NCI-H345 treated with DMSO at 0.1 percent for 48 hours (cell line): ENCODE data around the gene BARHL1.

ENCODE experiments used
- DNase-seq: peaks from one replicate; lab custom pipeline; 2025; ENCODE audit not compliant: unreplicated experiment; lab: John Stamatoyannopoulos, UW

Gene BARHL1

DNA sequence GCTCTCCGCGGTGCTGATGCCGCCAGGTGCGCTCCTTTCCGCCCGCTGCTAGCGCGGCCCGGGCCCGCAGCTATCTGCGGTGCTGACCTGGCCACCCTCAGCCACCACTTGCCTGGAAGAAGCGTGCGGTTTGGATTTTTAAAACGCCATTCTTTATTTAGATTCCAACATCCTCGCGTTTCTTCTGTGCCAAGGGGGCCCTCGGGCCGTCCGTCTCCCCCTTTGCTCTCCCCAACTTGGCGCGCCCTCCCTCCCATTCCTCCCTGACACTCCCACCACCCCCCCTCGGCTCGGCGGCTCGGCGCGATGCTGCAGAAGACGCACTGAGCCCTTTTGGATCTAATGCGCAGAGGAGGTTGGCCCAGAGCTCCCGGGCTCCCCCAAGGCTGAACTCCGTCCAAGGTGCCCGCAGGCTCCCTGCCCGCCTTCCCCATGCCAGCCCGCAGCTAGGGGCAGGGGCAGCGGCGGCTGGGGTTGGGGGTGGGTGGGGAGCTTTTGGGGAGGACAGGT is at the start of gene BARHL1:
Gene BARHL1 (plus strand): TSS at position 331 of the 510 bp plus-strand sequence. CDS start 192 bp downstream, outside the sequence.
- no peak for DNase-seq

DNA sequence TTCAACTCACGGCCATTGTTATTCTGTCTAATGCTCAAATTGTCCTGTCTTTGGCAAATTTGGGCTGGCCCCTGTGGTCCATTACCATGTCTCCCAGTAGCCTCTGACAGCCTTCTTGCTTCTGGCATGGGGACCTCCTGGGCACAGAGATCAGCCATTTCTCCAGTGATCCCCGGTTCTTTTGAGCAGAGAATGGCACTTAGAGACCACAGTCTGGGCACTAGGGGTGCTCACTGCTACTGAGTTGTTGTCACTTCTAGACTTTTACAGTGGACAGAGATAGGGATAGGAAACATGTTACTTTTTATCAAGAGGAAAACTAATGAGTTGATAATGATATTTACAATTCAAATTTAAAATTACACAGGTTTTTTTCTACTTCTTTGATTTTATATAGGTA is 47.6 kb upstream of the BARHL1 start:
- DNase-seq, result no peak

DNA sequence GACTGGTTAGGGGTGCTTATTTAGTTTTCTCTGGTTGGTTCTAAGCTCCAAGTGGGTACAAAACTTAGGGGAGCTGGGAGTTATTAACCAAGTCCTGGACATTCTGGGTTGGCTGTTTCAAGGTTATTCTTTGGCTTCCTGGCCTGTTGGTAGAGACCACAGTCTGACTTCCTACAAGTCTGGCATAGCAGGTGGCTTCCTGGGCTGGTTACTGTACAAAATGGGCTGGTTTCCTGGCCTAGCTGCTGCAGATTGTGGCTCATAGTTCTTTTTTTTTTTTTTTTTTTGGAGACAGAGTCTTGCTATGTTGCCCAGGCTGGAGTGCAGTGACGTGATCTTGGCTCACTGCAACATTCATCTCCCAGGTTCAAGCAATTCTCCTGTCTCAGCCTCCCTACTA is 46.3 kb upstream of the BARHL1 start:
- DNase-seq, result no peak

DNA sequence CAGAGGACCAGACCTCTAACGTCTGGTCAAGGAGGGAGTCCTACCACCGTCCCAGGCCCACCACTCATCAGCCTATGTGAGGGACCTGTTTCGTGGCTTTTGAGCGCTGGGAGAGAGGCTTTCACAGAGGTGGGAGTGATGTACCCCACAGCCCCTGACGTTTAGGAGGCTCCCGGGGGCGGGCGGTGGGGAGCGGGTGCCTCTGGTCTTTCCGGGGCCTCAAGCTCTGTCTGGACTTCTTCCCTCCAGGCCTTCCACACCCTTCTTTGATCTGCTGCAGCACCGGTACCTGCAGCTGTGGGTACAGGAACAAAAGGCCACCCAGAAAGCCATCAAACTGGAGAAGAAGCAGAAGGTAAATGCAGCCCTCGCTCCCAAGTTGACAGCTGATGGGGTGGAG is 45.1 kb upstream of the BARHL1 start:
- DNase-seq, result no peak

DNA sequence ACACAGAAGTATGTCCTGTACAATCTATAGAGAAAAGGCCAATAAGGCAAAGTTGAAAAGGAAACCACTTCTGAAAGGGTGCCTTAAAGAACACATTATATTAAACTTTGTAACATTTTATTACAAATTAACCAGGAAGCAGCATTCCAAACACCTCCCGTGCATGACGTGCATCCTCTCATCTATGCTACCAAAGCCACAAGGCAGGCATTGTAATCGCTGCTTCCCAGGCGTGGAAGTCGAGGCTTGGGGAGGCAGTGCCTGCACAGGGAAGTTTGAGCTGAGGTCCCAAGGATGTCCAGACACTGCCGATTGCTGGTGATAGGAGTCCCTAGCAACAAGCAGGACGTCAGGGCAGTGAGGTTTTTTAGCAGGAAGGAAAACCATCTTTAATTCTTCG is 44.3 kb upstream of the BARHL1 start:
- DNase-seq, result no peak

DNA sequence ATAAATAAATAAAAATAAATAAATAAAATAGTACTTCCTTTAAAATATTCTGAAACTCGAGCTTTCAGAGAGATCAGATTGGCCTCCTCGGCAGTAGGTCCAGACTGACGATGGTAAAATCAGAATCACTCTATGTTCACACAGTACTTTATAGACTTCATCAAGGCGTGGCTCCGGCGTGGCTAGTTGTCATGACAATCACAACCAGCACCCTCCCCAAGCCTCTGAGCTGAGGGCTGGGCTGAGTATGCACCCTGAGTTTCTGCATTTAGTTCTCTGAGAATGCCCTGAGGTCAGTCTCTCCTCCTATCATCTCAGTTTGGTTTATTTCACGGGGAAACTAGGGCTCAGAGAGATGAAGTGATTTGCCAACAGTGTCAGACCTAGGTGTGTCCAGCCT is 43.3 kb upstream of the BARHL1 start:
- no peak for DNase-seq

DNA sequence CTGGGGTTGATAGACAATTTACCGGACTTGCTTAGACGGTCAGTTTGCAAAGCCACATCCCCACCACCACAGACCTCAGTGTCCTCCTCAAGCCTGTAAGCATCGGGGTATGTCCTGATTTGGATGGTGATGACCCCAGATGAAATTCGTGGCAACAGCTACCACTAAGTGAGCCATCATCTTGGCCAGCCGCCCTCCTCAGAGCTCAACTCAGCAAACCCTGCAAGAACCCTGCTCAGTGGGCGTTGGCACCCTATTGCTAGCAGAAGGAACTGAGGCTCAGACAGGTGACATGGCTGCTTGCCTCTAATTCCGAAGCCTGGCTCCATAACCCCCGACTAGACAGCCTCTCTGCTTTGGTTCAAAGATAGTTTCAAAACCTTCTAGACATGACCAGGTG is 41.4 kb upstream of the BARHL1 start:
- no peak for DNase-seq

DNA sequence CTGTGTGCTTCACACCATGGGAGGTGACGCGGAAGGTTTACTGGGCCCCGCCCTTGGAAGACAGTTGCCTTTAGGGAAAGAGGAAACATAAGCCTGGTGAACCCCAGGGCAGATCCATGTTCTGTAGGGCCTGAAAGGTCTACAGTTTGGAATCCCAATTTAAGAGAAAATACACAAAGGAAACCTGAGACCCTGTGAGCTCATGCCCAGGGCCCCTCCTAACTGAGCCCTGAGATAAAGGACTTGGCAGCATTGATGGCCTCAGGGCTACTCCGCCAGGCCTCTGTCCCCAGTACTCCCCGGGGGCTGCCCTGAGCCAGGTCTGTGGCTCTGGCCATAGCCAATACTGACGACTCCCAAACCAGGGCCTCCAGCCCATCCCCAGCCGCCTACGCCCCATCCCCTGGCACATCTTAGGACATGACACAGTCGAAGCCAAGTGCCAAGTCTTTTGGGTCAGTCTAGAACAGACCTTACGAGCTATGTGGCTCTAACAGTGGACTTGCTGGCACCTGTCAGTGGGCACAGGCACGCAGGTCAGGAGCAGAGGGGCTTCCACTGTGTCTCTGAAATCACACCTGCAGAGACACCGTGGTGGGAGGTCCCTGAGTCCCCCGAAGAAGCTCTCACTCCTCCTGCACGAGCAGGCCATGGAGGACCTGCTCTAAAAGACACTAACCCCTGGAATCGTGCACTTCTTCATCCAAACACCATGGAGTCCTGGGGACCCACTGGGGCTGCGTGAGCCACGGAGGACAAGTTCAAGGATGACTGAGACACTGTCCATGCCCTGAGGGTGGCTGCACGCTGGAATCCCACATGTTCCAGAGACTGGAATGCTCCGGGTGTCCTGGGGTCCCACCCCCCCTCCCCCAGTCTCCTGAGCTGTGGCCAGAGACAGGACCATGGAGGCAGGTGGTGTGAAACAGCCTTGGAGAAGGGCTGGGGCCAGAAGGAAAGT is 40.3 kb upstream of the BARHL1 start:
- no peak for DNase-seq

DNA sequence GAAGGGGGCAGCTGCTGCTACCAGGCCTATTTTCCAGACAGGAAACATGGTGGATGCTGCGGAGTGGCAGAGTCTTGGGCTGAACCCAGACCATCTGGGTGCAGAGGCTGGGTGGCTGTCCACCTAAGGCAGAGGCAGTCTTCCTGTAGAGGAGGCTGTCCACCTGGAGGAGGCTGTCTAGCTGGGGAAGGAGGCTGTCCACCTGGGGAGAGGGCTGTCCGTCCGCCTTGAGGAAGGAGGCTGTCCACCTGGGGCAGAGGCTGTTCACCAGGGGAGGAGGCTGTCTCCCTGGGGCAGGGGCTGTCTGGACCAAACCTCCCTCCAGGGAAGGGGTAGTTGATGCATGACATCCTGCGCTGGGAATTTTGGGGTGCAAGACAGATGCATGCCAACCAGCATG is 39.2 kb upstream of the BARHL1 start:
- DNase-seq, result no peak

DNA sequence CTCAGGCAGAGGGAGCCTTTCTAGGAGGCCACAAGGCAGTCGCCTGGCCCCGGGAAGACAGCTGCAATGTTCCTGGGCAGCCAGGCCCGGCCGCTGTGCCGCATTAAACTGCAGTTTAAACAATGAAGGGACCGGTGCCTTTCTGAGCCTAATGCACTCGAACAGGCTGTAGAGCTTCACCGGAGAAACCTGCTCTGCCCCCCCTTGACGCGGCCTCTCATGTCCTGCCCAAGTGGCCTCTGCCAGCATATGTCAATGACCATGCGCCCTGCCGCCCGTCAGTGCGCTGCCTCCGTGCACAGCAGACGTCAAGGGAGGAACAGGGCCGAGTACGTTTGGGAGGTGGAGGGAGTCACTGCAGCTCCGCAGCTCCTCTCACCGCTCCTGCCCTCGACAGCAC is 38.4 kb upstream of the BARHL1 start:
- no peak for DNase-seq

DNA sequence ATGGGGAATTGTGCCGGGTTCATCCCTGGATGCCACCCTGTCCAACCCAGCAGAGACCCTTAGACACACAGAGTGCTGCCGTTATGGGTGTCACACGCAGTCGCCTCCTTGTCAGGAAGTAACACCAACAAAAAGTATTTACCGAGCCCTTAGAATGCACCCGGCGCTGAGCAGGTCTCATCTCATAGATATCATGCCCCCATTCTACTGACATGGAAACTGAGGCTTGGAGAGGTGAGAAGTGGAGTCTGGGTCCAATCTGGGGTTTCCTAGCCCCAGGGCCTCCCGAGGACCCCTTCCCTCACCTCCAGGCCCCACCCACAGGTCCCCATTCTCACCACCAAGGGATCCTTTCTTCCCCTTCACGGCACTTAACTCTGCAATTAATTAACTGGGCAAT is 36.8 kb upstream of the BARHL1 start:
- DNase-seq, result no peak

DNA sequence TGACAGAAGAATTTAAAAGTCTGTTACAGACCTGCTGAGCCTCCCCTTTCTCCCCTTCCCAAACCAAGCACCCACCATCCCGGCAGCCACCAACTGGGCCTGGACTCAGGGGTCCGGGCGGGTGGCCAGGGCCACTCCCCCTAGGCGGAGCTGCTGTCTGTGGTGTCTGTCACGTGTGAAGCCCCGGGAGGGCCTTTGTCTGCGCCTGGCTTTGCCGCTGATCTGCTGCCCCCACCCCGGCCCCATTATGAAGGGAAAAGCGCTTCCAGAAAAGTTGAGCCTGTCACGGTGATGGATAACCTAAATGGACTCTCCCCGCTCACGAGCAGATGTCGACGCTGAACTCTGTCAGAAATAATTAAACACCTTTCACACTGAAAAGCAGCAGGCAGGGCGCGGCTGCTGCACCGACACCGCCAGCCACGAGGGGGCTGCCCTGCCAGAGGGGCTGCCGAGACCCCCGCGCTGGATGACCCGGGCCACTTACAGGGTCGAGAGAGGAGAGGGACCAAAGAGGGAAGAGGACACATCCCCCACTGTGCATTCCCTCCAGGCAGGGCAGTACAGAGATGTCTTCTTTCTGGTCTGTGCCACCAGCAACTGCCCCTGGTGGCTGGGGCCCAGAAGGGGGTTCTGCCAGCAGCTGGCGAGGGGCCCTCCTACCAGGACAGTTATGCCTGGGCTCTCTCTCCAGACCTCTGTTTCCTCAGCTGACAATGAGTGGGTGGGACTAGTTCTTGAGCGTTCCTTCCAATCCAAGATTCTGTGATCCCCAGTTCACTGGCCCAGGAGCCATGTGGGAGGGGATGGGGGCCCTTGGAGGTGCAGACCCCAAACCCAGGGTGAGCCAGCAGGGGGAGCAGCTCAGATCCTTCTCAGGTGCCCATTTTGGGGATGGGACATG is 36.0 kb upstream of the BARHL1 start:
- DNase-seq, result peak; percentile 58

DNA sequence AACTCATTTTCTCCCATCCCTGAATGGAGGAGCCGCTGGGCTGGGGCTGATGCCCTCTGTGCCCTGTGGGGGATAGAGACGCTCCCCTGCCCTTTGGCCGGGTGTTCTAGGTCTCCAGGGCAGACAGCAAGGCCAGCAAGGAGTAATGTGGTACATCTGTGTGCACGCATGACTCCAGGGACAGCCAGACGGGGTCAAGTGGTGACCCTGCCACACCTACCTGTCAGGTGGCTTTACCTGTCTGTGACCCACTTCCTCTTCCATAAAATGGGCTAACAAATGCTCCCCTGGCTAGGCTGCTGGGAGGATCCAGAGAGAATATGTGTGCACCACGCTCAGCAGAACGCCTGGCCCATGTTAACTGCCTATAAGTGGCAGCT is 35.4 kb upstream of the BARHL1 start:
- DNase-seq, result no peak

DNA sequence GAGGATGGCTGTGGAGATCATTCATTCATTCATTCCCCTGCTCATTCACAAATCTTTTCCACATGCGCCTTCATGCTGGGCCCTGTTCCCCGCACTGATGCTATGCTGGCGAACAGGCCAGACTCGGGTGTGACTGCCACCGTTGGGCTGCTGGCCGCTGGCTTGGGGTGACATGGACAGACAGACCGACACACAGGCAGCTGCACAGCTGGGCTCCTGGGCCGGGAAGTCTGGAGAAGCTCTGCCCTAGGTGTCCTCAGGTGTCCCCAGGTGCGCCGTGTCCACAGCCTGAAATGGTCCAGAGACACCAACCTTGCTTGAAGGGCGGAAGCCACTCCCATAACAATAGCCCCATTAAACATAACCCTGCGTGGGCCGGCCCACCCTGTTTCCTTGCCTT is 35.0 kb upstream of the BARHL1 start:
- no peak for DNase-seq

DNA sequence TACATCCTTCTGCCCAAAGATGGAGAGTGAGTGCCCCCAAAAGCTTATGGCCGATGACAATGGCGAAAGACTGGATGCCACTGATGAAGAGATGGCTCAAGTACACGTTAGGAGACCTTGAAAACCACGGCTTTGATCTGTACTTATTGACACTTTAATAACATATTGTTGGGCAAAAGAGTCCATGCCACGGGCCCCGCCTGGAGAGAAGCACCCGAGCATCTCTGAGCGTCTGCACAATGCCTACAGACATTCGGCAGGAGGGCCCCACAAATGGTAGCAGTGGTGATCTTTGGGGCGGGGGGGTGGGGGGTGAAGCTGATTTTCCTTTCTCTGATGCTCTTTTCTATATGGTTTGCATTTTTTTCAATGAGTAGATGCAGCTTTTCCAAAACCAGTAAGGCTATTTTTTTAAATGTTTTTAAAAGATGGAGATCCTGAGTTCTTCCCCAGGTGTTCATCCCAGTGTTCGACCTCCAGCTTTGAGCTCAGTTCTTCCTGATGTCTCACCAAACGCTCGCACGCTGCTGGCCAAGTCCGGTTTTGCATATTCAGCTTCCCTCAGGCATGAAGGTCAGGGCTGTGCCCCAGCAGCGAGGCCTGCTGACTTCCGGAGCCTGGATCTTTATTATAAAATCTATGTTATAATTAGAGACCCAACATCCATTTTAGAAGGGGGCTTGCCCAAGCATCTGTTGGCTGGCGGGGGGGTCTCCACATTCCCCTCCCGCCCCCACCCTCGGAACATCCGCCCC is 34.3 kb upstream of the BARHL1 start:
- no peak for DNase-seq

DNA sequence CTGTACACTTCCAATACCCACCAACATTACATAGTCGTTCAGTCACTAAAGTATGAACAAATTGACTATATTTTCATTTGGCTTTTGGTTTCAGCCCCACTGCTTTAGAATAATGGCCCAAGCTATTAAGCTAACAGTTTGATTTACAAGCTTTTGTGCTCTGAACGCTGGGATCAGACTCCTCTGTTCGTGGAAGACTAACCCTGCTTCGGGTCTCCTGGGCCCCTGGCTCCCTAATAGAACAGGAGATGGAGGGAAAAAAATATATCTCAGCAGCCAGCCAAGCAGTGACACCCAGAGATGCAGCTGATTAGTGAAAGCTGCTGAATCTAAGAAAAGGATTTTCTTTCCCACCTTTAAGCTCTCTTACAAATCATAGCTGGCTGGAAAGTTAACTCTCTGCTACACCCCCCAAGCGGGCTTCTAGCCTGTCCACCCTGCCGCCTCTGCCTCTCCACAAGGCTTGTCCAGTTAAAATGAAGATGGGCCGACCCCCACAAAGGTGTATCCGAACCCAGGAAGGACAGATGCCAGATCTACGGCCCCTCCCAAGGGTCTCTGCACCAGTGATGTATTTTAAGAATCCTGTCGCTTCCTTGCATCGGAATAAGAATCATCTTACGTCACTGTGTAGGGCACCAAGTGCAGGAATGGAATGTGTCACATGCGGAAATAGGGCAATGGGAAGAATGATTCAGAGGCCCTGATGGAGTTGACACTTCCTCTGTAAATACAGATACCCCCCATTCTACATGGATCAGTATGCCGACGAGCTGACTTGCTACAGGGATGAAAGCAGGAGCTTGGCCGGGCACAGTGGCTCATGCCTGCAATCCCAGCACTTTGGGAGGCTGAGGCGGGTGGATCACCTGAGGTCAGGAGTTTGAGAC is 33.4 kb upstream of the BARHL1 start:
- DNase-seq, result no peak

DNA sequence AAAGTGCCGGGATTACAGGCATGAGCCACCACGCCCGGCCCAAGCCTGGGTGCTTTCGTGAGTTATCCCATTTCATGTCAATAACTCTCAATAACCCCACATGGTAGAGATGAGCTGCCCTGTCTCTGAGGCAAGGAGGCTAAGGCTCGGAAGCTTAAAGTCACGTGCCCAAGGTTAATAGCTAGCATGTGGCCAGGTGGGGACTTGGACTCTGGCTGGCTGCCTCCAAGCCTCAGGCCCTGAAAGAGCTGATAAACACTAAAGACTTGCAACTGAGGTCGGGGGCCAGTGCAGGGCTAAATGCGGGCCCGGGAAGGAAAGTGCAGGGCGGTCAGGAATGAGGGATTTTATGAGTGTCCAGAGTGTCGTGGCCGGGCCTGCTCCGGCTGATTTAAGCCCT is 30.9 kb upstream of the BARHL1 start:
- DNase-seq, result no peak

DNA sequence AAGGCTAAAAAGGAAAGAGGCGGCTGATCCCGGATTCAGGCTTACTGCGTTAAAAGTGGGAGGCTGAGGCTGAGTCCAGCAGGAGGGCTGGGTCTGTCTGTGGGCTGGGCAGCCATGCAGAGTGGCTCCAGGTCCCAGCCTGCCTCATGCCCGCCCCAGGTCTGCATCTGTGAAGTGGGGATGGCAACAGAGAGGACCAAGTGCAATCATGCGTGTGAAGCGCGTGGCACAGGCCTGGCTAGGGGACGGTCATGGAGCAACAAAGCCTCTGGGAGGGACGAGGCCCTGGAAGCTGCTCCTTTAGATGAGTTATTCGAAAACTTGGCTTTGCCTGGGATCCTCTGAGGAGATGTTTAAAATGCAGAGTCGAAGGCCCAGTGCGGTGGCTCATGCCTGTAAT is 30.4 kb upstream of the BARHL1 start:
- DNase-seq, result no peak

DNA sequence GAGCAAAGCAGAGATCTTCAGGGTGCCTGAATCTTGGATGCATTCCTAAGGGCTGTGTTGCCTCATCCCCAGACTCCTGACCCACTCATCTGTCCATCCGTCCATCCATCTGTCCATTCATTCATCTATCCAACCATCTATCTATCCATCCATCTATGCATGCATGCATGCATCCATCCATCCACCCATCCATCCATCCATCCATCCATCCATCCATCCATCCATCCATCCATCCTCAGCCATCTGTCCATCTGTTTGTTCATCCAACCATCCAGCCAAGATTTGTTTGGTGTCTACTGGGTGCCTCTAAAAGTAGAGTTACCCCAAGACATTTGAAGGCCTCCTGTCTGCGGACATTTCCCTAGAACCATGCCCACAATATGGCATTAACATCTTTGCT is 27.7 kb upstream of the BARHL1 start:
- DNase-seq, result no peak

DNA sequence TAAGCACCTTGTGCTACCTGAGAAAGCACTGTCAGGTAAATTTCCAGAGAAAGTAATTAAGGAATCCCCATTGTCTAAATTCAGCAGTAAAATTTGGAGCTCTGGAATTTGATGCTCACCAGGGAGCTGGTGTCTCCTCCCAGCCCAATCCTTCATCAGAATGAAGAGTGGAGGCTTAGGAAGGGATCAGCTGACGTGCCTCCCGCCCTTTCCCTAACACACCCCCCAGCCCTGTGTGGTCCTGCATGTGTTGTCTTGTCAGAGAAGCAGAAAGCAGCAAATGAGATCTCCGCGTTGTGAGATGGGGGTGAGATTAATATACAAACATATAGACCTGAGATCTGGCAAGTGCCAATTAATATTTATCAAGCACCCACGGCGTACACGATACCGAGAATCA is 26.9 kb upstream of the BARHL1 start:
- no peak for DNase-seq
